ENCODE results near the gene KIZ.
"Not testable (repeated sequence)": the region's sequence is repeated elsewhere in the genome, so short reads cannot be mapped to it uniquely, and the experiment has no call there.

Gene KIZ

DNA sequence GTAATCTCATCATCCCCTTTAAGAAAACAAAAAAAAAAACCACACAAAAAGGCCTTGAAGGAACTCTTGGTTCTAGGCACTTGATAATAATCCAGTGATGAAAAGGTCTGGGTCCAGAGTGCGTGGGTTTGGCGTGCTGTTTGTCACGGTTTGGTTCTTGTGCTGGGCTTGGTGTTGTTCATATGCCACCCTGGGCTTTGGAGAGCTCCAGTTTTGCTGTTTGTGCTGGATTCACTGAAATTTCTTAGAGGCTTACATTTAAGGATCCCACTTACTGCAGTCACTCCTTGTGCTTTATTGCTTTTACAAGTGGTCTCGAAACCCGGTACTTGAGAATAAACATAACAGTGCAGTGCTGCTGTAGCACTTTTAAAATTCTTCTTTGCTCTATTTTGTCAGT lies 108.4 kb downstream of the KIZ start:
- DNase-seq: no peak

DNA sequence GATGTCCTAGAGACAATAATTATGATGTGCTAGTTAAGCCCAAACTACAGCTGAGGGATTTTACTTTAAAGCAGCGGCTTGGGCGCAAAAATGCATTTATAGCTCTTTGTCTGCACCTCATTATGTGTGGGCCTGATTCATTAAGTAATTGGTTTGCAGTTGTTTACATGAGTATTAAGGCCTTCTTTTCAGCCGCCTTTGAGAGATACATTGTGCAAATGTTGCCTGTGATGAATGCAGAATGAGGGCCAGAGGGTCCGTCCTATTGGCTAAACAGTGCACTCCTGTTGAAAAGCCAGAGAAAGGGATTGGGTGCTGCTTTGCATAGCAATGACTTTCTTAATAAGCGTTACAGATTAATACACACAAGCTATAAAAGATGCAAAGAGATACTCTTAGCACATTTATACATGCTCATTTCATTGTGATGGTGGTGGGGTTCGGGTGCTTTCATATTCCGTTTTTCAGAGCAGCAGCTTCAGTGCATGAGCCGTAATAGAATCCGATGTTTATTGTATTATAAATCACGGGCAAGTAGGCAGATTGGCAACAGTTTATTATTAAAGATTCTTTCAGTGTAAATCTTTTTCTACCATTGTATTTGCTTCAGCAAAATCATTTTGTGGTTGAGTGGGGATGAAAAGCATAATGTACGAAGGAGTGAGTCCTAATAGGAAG lies 109.1 kb downstream of the KIZ start:
- DNase-seq: no peak

DNA sequence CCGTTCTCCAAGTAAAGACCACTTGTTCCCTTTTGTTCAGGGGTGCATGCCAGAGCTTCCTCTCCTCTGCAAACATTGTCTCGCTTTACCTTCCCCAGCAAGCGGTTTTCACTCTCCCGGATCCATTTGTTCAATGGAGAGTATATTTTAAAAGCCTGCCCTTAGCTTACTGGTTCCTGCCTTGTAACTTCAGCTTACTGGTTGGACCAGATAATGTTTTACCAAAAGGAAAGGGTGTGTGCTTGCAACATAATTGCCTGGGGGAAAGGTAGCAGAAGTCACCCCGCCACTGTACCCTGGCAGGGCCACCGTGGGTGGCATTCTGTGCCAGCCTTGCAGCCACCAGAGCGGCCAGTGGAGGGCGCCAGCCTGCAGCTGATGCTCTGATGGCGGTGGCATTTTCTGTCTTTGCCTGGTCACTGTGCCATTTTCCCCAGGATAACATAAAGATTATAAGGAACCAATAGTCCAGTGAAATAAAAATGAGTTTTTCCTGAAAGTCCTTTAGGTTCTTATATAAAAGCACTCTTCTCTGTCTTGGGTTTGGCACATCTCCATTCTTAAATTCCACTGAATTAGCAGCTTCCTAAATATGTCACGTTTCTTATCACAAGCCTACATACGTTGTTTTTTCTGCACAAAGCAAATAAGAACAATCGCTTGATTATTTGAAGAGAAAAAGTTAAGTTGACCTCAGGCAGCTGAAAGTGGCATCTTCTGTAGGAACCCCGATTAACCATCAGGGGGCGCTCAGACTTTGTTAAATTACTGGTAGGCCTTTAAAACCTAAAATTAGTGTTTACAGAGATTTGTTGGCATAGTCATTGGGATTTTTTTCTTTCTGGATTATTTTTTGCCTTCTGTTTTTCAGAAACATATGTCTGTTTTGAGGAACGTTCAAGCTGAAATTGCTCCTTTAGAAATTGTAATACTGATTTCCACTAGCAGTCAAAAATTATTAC lies 109.9 kb downstream of the KIZ start:
- DNase-seq: peak; percentile 58

DNA sequence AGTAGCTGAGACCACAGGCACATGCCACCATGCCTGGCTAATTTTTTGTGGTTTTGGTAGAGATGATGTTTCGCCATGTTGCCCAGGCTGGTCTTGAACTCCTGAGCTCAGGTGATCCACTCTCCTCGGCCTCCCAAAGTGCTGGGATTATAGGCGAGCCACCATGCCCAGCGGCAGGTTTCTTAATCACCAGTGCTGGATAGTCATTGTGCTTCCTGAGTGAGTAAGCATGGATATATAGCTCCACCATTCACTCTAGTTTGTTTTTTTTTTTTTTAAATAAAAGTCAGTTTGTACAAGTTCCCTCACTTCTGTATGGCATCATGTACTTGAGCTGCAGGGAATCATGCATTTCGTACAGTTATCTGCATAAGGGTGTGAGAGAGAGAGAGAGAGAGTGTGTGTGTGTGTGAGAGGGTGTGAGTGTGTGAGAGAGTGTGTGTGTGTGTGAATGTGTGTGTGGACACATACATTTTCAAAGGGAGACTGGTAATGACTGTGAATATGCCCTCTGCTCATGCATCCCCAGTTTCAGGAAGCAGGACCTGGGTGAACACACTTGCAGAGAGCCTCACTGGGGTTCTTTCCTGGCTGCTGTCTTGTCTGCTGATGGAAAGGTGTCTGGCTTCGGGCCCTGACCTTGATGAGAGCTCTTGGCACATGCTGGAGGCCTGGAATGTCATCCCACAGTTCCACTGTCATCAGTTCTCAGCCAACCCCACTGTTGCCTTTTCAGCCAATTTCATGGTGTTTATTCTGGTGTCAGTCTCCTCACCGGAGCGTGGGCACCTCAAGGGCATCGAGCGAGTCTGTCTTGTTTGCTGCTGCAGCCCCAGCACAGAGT lies 112.3 kb downstream of the KIZ start:
- no peak for DNase-seq

DNA sequence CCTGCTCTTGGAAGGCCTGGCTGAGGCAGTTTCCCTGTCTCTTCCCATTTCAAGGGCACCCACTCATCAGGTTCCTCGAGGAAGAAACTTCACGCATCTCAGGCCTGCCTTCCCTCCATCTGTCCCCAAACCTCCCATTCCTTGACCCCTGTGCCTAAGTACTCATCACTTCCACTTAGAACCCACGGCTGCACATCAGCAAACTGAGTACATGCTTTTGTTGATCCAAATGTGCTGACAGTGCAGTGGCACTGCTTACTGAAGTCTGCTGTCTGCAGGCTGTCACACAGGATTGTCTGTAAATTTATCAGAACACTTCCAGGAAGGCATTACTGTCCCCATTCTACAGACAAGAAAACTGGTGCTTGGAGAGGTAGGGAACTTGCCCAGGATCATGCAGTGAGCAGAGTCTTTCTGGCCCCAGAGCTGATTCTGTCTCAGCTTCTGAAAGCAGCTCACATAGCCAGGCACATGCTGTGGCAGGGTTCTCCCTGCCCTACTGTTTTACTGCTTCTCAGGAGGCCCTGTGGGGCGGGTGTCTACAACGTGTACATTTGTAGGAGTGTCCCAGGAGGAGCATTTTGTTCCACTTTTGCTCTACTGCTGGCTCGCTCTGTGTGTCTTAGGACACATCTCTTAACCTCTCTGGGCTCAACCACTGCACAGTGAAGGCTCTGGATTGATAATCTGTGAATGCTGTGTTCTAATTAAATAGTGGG lies 113.1 kb downstream of the KIZ start:
- DNase-seq: no peak

DNA sequence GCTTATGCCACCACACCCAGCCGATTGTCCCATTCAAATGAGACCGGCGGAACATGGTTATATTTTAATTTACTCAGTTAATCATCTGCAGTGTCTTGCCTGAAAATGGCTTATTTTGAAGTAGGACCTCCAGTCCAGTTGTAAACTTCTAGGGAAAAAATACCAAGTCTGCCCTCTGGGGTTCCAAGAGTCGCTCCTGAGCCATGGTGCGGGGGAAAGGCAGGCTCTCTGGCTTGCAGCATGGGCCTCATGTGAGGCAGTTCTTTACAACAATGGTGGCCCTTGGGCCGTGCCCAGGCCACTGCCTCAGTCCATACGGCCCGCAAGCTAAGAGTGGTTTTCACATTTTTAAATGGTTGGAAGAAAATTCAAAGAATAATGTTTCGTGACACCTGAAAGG lies 114.5 kb downstream of the KIZ start:
- no peak for DNase-seq

DNA sequence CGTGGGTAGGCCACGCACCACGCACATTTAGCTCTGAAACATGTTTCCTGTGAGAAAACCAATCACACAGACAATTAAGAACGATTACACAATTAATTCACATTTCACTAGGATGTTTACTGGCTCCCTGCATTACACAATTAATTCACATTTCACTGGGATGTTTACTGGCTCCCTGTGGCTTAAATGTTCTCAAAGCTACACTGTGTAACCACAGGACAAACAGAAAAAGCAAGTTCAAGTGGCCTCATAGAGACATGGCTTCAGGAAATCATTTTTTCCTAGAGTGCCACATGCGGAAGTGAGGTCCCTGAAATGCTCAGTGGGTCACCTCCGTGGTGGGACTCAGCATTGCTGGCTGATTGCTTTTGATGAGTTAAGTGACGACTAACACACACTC lies 115.5 kb downstream of the KIZ start:
- no peak for DNase-seq

DNA sequence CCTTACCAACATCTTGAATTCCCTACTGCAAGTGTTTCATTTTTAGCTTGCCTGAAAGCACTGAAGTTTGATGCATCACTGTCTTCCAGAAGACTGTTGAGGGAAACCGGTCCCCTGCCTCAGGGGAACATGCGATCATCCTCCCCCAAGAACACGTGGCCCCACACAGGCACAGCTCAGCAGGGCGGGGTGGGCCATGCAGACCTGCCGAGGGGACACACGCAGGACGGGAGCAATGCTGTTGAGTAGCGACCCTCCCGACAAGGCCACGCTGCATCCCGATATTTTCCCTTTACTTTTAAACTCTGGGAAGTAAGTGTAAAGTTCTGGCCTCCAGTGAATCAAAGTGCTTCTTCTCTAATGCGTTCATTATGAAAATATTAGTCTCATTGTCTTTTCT lies 117.9 kb downstream of the KIZ start:
- DNase-seq: no peak

DNA sequence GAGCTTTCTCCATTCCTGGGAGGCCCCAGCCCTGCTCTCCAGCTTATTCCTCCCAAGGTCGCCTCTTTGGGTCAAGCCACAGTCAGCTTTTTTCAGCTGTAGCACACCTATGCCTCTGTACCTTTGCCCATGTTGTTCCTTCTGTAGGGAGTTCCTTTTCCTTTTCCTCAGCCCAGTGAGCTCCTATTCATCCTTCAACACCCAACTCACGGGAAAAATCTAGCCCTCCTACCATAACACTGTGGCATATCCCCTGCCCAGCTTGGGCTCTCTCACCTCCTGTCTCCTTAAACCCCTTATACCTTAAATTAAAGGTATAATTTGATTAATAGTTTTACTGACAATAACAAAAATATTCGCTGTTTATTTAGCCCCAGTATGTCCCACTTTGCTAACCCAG lies 118.9 kb downstream of the KIZ start:
- no peak for DNase-seq

DNA sequence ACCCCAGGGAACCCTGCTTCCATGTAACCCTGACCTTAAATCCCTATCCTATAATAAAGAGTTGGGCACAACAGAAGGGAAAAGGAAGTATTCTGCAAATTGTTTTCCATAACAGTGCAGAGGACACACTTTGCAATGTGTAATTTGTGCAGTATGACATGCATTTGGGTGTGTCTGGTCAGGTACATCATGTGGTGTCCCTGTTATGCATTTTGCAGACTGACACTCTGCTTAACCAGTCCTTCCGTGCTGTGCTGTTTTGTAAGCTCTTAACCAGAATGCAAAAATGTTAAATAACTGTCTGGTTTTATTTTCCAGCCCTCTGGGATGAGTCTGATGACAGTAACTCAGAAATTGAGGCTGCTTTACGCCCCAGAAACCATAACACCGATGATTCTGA lies 120.3 kb downstream of the KIZ start:
- no peak for DNase-seq

DNA sequence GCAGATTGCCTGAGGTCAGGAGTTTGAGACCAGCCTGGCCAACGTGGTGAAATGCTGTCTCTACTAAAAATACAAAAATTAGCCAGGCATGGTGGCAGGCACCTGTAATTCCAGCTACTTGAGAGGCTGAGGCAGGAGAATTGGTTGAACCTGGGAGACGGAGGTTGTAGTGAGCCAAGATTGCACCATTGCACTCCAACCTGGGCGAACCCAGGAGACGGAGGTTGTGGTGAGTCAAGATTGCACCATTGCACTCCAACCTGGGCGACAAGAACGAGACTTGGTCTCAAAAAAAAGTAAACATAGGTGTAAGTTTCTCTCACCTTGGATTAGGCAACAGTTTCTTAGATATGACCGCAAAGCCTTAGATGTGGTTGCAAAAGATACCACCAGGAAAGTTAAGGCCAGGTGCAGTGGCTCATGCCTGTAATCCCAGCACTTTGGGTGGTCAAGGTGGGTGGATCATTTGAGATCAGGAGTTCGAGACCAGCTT lies 121.8 kb downstream of the KIZ start:
- not testable (repeated sequence) for DNase-seq

DNA sequence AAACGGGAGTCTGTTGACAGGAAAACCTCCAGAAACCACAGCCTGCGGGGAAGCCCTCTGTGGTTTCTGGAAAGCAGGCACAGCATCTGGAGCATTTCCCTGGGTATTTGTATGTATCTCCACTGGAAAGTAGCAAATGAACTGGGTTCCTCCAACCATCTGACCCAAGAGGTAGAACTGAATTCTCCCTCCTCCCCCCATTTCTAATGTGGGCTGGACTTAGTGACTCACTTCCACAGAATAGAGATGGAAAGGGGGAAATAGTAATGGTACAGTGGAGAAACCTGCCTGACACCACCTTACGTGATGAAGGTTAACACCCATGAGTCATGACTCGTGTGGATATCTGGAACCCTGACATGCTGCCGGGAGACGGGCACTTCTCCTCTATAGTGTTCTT lies 125.4 kb downstream of the KIZ start:
- DNase-seq: no peak

DNA sequence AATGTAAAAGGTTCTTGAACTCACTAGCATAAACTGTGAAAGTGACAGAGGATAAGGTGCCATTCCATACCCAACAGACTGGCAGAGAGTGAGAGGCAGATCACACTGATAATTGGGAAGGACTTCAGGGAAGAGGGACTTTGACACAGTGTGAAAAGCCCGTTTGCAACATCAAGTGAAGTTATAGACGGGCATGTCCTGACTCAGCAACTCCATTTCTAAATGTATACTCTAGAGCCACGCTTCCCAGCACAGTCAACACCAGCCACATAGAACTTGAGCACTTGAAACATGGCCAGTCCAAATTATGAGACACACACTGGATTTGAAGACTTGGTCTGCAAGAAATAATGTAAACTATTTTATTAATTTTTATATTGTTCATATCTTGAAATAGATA lies 131.3 kb downstream of the KIZ start:
- DNase-seq: no peak

DNA sequence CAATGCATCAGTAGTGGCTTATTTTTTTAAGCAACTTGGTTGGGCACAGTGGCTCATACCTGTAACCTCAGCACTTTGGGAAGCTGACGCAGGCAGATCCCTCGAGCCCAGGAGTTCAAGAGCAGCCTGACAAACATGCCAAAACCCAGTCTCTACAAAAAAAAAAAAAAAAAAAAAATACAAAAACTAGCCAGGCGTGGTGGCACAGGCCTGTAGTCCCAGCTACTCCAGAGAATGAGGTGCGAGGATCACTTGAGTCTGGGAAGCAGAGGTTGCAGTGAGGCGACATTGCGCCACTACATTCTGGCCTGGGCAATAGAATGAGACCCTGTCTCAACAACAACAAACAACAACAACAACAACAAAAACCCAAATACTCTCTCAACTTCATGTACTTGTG lies 132.5 kb downstream of the KIZ start:
- no peak for DNase-seq

DNA sequence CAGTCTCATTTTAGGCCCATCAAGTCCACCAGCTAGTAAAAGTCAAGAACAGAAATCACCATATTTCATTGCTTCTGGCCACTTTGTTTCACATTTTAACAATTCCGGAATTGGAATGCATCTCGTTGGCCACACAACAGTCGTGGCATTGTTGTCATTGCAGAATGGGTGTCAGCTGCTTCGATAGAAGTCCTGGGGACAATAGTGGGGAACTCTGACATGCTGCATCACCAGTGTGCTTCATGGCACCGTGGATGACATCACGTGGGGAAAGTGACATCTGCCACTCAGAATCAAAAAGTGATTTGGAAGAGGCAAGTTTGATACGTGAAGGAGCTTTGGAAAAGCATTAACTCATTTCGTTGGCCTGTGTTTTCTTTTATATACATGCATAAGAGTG lies 133.5 kb downstream of the KIZ start:
- no peak for DNase-seq

DNA sequence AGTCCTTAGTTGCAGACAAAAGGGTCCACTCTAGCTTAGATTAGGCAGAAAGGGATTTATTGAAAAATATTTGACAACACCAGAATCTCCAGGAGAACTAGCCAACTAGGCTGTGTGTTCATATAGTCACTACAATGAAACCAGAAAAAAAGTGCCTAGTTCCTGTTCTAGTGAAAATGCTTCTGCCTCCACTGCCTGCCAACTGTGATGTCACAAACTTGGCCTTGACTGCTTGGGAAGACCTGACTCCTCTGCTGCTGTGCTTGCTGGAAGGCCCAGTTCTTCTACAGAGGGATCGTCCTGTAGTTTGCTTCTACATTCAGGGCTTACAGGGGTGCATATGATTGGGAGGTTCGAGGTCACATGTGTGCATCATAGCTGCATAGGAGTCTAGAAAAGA lies 136.9 kb downstream of the KIZ start:
- peak; percentile 30 for DNase-seq

DNA sequence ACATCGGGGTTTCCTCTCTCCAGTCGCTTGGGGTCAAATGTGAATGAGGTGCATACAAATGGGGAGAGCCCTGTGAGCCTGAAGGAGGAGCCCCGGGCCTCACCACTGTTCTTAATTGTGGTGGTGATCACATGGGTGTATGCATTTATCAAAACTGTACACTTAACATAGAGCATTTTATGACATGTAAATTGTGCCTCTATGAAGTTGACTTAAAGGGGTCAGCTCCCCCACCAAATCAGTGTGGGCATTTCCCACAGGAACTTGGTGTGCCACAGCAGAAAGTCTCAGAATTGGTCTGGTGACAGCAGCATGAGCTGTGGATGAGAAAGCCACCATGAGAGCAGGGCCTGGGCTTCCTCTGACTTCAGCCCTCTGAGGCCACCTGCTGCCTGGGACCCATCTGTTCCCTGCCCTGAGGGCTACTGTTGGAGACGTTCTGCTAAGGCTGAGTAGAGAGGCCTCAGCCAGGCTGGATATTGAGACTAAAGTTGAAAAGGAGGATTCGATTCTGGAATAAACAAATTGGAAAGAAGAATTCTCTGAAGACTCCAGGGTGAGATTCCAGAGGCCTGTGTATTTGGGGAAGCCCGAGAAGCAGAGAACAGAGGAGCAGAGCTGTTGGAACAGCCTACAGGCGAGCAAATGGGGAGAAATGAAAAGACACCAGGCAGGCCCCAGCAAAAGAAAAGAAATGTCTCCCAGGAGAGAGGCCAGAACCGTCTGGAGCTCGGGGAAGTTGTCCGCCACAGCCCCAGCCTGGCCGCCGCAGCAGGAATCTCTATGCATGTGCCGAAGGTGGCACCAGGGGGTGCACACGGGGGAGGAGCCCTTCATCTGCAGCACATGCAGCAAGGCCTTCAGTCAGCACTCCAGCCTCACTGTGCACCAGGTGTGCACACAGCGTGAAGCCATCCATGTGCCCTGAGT lies 139.6 kb downstream of the KIZ start:
- DNase-seq: no peak

DNA sequence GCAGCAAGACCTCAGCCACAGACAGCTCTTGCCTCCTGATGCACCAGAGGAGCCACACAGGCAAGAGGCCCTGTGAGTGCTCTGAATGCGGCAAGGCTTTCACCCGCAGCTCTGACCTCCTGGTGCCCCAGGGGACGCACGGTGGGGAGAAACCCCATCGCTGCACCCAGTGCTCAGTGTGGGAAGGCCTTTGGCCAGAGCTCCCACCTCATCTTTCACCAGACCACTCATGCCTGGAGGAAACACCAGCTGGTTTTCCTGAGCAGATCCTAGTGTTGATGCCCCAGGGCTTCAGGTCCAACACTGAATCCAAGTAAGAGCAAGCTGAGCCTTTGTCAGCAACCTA lies 140.3 kb downstream of the KIZ start:
- no peak for DNase-seq

DNA sequence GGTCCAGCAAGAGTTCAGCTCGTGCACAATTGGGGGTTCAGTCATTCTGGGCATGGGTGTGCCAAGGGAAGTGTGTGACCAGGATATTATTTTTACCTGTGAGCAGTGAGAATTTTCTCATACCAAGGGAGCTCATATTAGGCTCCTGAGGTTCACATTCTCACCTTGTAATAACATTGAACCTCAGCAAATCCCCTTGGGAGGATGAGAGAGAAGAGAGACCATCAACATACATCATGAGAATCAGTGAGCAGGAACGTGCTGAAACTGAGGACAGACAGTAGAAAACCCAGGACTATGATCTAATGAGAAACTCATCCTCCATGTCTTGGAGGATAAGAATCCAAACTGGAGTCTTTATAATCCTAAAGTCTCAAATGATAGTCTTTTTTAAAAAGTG lies 143.9 kb downstream of the KIZ start:
- DNase-seq: no peak

DNA sequence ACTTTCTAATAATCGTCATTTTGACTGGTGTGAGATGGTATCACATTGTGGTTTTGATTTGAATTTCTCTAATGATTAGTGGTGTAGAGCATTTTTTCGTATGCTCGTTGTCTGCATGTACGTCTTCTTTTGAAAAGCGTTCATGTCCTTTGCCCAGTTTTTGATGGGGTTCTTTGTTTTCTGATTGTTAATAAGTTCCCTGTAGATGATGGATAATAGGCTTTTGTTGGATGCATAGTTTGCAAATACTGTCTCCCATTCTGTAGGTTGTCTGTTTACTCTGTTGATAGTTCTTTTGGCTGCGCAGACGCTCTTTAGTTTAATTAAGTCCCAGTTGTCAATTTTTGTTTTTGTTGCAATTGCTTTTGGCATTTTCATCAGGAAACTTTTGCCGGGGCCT lies 144.9 kb downstream of the KIZ start:
- DNase-seq: no peak

DNA sequence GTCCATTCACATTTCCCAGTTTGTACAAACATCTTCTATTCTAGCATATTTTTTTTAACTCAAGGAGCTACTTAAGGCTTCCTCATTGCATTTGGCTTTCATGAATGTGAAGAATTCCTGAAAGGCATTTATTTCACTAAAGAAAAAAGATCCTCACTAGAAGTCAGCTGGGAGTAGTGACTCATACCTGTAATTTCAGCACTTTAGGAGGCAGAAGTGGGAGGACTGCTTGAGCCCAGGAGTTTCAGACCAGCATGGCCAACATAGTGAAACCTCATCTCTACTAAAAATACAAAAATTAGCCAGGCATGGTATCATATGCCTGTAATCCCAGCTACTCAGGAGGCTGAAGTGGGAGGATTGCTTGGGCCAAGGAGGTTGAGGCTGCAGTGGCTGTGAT lies 146.4 kb downstream of the KIZ start:
- no peak for DNase-seq

DNA sequence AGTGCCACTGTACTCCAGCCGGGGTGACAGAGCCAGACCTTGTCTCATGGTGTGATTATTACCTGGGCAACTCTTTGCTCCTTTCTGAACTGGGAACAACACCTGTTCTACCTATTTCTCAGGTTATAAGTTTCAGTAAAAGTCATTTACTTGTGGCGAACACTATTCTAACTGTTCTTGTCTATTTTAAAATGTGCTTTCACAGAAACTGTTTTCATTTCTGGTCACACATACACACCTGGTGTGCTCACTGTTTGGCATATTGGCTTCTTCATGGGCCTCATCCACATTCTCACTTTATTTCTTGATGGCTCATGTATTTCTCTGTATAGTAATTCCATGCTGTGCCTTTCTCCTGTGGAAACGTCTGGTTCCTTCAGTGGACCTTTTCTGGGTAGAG lies 146.8 kb downstream of the KIZ start:
- no peak for DNase-seq
